CD4-positive, alpha-beta T cell (primary cell): ENCODE data around the gene NGF. TPM values are rescaled to one million over a fixed set of nuclear protein-coding genes. Genes with fewer than 3 reads are reported as not detected.

Source experiments
- ATAC-seq: fragments of 200-7000 bp; cut with Tn5 transposase; one replicate; pipeline ENCODE4 v1.10.0; 2022; ENCODE audit warnings: mild to moderate bottlenecking; ENCODE audit not compliant: poor library complexity
- CTCF ChIA-PET: fragments of 350-600 bp; sonication (Branson Sonifier 250); formaldehyde crosslinking; loops from one replicate; lab custom pipeline; 2021; ENCODE audit warnings: antibody characterized with exemption, inconsistent platforms; lab: Charles Lee
- POLR2A ChIA-PET: fragments of 350-600 bp; sonication (Branson Sonifier 250); formaldehyde crosslinking; loops from one replicate; lab custom pipeline; 2021; ENCODE audit warnings: antibody characterized with exemption, inconsistent platforms; lab: Charles Lee
- DNase-seq, 14 experiments: peaks; one replicate each; pipeline ENCODE4 v3.0.0-alpha.2; 2013 to 2020; ENCODE audit warnings: mixed read lengths in 2 of 14
- H3K27ac ChIP-seq, 2 donors: one replicate each; pipeline versions ENCODE4 v1.5.1 to v1.7.0; 2013; ENCODE audit warnings: low read length in 2 of 2, low read depth in 1 of 2, mild to moderate bottlenecking in 1 of 2
- H3K27me3 ChIP-seq, 2 experiments: 1 replicate in 1 of 2; 2 replicates in 1 of 2; pipeline versions ENCODE4 v1.6.1 to v1.7.0; 2013; ENCODE audit warnings: low read length in 2 of 2, control low read depth in 1 of 2, mild to moderate bottlenecking in 1 of 2, moderate library complexity in 1 of 2; ENCODE audit not compliant: insufficient read depth in 2 of 2, control insufficient read depth in 1 of 2
- H3K36me3 ChIP-seq: one replicate; pipeline ENCODE4 v1.6.1; 2013; ENCODE audit warnings: low read length, control low read depth; ENCODE audit not compliant: insufficient read depth
- H3K4me1 ChIP-seq: one replicate; pipeline ENCODE4 v1.6.1; 2013; ENCODE audit warnings: low read length, control low read depth; ENCODE audit not compliant: insufficient read depth
- H3K4me3 ChIP-seq: one replicate; pipeline ENCODE4 v1.5.1; 2013; ENCODE audit warnings: mild to moderate bottlenecking, low read length, moderate library complexity
- H3K9me3 ChIP-seq, 2 experiments: 1 replicate in 1 of 2; 2 replicates in 1 of 2; pipeline versions ENCODE4 v1.6.1 to v1.7.0; 2013; ENCODE audit warnings: low read length in 2 of 2, mild to moderate bottlenecking in 2 of 2, control low read depth in 1 of 2, moderate library complexity in 1 of 2; ENCODE audit not compliant: control insufficient read depth in 1 of 2, insufficient read depth in 1 of 2
- H3K27ac Mint-ChIP-seq: one replicate; pipeline ENCODE4 v1.8.0; 2020; ENCODE audit warnings: mixed read lengths
- H3K27me3 Mint-ChIP-seq: one replicate; pipeline ENCODE4 v1.8.0; 2021; ENCODE audit warnings: mixed read lengths
- H3K36me3 Mint-ChIP-seq: one replicate; pipeline ENCODE4 v1.8.0; 2021; ENCODE audit warnings: low read depth, mixed read lengths
- H3K4me1 Mint-ChIP-seq: one replicate; pipeline ENCODE4 v1.8.0; 2021; ENCODE audit warnings: low read depth, mixed read lengths
- H3K4me3 Mint-ChIP-seq: one replicate; pipeline ENCODE4 v1.8.0; 2020; ENCODE audit warnings: mild to moderate bottlenecking, mixed read lengths
- H3K9me3 Mint-ChIP-seq: one replicate; pipeline ENCODE4 v1.8.0; 2020; ENCODE audit warnings: mixed read lengths
- CTCF ChIP-seq: fragments of 200-600 bp; IDR thresholded peaks from one replicate; pipeline ENCODE4 v1.8.0; 2022; ENCODE audit warnings: antibody characterized with exemption, mild to moderate bottlenecking
- intact Hi-C, 2 experiments: fragments of 100-400 bp; cut with DNase I in 1 of 2; cut with micrococcal nuclease in 1 of 2; formaldehyde crosslinking; loops; one replicate each; pipeline versions ENCODE4 v1.15.1 to v1.9.0; 2023 to 2025; cut with DNase I, micrococcal nuclease
- total RNA-seq, 174 experiments: library from RNA in 2 of 174; stranded (reverse) in 2 of 174; gene quantifications; one replicate each; pipeline ENCODE4 v1.2.3 and lab custom pipeline; 2021 to 2026

The NGF gene
- total RNA-seq, 2 experiments from 2014 or later = not detected

DNA sequence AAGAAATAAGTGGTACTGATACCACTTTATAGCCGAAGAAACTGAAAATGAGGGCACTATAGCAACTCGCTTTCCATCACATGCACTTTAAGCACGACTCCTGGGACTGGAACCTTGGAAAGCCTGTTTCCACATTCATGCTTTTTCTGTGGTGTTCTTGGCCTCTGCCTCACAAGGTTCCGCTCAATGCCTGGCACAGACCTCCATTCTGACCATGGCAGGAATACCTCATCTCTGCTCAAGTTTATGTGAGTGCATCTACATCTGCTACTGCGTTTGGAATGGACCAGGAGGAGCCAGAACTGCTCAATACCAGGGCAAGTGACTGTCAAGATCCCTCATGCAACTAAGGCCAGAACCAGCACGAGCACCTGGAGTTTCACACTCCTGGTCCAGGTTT is 11.6 kb downstream of the NGF start:
- ChIA-PET POLR2A (no interaction called here), CTCF (no interaction called here)
- intact Hi-C loops = no loop called here
- Mint-ChIP-seq H3K4me1 (no peaks in the 10 kb centered on the region), H3K4me3 (no peak overlapping the region), H3K36me3 (no peaks in the 10 kb centered on the region), H3K27ac (no peak overlapping the region), H3K27me3 (peaks cover 14% of the 10 kb centered on the region), H3K9me3 (no peaks in the 10 kb centered on the region)
- no peak for ATAC-seq
- Histone ChIP-seq H3K36me3 (no peaks in the 10 kb centered on the region), H3K27ac (no peak overlapping the region), H3K27me3 (peaks cover 6 to 7% of the 10 kb centered on the region in 2 experiments), H3K4me3 (no peak overlapping the region), H3K9me3 (no peaks in the 10 kb centered on the region), H3K4me1 (no peaks in the 10 kb centered on the region)
- no peak for TF ChIP-seq CTCF
- DNase-seq = no peak

- Histone ChIP-seq H3K4me3 (no peak overlapping the region), H3K27me3 (peaks cover 6 to 7% of the 10 kb centered on the region in 2 experiments), H3K27ac (no peak overlapping the region), H3K9me3 (no peaks in the 10 kb centered on the region), H3K36me3 (no peaks in the 10 kb centered on the region), H3K4me1 (no peaks in the 10 kb centered on the region)
- H3K36me3 Mint-ChIP-seq = no peaks in the 10 kb centered on the region
- ChIA-PET CTCF (no interaction called here), POLR2A (no interaction called here)
- H3K27me3 Mint-ChIP-seq = peaks cover 14% of the 10 kb centered on the region
- H3K4me3 Mint-ChIP-seq = no peak overlapping the region
- no peaks in the 10 kb centered on the region for H3K4me1 Mint-ChIP-seq
- no peak for ATAC-seq
- H3K27ac Mint-ChIP-seq = no peak overlapping the region
- TF ChIP-seq CTCF = no peak
- H3K9me3 Mint-ChIP-seq = no peaks in the 10 kb centered on the region
- DNase-seq = no peak
- intact Hi-C loops = no loop called here
These were observed 12.2 kb downstream of the NGF start for GRCh38 chr1:115325874-115326273.

GRCh38 chr1:115324649-115325420 is 13.2 kb downstream of the NGF start:
- Mint-ChIP-seq H3K9me3 (no peaks in the 10 kb centered on the region), H3K27me3 (peaks cover 8% of the 10 kb centered on the region), H3K36me3 (no peaks in the 10 kb centered on the region), H3K27ac (no peak overlapping the region), H3K4me1 (no peaks in the 10 kb centered on the region), H3K4me3 (no peak overlapping the region)
- CTCF ChIA-PET = no interaction called here
- H3K4me3 ChIP-seq = no peak overlapping the region
- intact Hi-C loops = no loop called here
- H3K27ac ChIP-seq = no peak overlapping the region
- no peaks in the 10 kb centered on the region for H3K4me1 ChIP-seq
- H3K36me3 ChIP-seq = no peaks in the 10 kb centered on the region
- no peak for DNase-seq
- H3K27me3 ChIP-seq = peaks cover 4 to 7% of the 10 kb centered on the region in 2 experiments
- ATAC-seq = no peak
- POLR2A ChIA-PET = no interaction called here
- no peaks in the 10 kb centered on the region for H3K9me3 ChIP-seq
- no peak for TF ChIP-seq CTCF
